Neural cell (in vitro differentiated cells): ENCODE data around the gene SLC6A2. TPM values are rescaled to one million over a fixed set of nuclear protein-coding genes. Genes with fewer than 3 reads are reported as not detected.

Source experiments
- H2AFZ ChIP-seq: fragments of 200-600, 300-800 bp; sonication (generic), shearing (Covaris generic); 2 replicates; pipeline ENCODE4 v1.6.0; 2014; ENCODE audit warnings: low read depth, mild to moderate bottlenecking, antibody characterized with exemption, low read length, moderate library complexity
- H3F3A ChIP-seq: fragments of 200-600 bp; shearing (Covaris generic); 2 replicates; pipeline ENCODE4 v1.6.1; 2016; ENCODE audit warnings: mild to moderate bottlenecking, moderate library complexity, mixed read lengths, antibody characterized with exemption, low read length; ENCODE audit not compliant: insufficient read depth, poor library complexity, severe bottlenecking
- H3K27ac ChIP-seq: fragments of 200-600, 300-800 bp; sonication (generic), shearing (Covaris generic); 2 replicates; pipeline ENCODE4 v1.5.1; 2014; ENCODE audit warnings: mild to moderate bottlenecking, low read length, moderate library complexity
- H3K27me3 ChIP-seq: fragments of 300-800, 200-600 bp; sonication (generic), shearing (Covaris generic); 2 replicates; pipeline ENCODE4 v1.6.0; 2014; ENCODE audit warnings: mild to moderate bottlenecking, low read depth, low read length, moderate library complexity; ENCODE audit not compliant: insufficient read depth
- H3K36me3 ChIP-seq: fragments of 300-800, 200-600 bp; sonication (generic), shearing (Covaris generic); 2 replicates; pipeline ENCODE4 v1.5.1; 2014; ENCODE audit warnings: mild to moderate bottlenecking, antibody characterized with exemption, low read length, moderate library complexity; ENCODE audit not compliant: insufficient read depth
- H3K4me2 ChIP-seq: fragments of 300-800, 200-600 bp; sonication (generic), shearing (Covaris generic); 2 replicates; pipeline ENCODE4 v1.6.0; 2014; ENCODE audit warnings: mild to moderate bottlenecking, low read length
- H3K4me3 ChIP-seq: fragments of 300-800, 200-600 bp; sonication (generic), shearing (Covaris generic); 2 replicates; pipeline ENCODE4 v1.5.1; 2014; ENCODE audit warnings: mild to moderate bottlenecking, low read length, moderate library complexity
- H3K79me2 ChIP-seq: fragments of 200-600 bp; shearing (Covaris generic); replicated peaks from 2 replicates; pipeline ENCODE4 v1.6.0; 2014; ENCODE audit warnings: mild to moderate bottlenecking, low read length, moderate library complexity; ENCODE audit not compliant: insufficient read depth
- H3K9ac ChIP-seq: fragments of 300-800, 200-600 bp; sonication (generic), shearing (Covaris generic); 2 replicates; pipeline ENCODE4 v1.6.1; 2016; ENCODE audit warnings: mild to moderate bottlenecking, low read length, mixed read lengths
- H3K9me2 ChIP-seq: fragments of 200-600 bp; shearing (Covaris generic); 2 replicates; pipeline ENCODE4 v1.6.1; 2016; ENCODE audit warnings: mild to moderate bottlenecking, low read length, mixed read lengths; ENCODE audit not compliant: insufficient read depth
- H3K9me3 ChIP-seq: fragments of 200-600, 300-800 bp; sonication (generic), shearing (Covaris generic); 2 replicates; pipeline ENCODE4 v1.6.1; 2016; ENCODE audit warnings: mild to moderate bottlenecking, mixed run types, low read length, moderate library complexity, mixed read lengths
- H4K20me1 ChIP-seq: fragments of 200-600 bp; shearing (Covaris generic); 2 replicates; pipeline ENCODE4 v1.6.1; 2016; ENCODE audit warnings: mild to moderate bottlenecking, mixed run types; ENCODE audit not compliant: insufficient read depth
- CTCF ChIP-seq: fragments of 450-650 bp; IDR thresholded peaks from 2 replicates; pipeline ENCODE4 v1.5.1; 2014; ENCODE audit warnings: antibody characterized with exemption, mild to moderate bottlenecking, moderate library complexity; ENCODE audit not compliant: poor library complexity, severe bottlenecking
- EP300 ChIP-seq: fragments of 450-650 bp; conservative IDR thresholded peaks from 2 replicates; pipeline ENCODE4 v1.6.1; 2014; ENCODE audit warnings: antibody characterized with exemption, mild to moderate bottlenecking, moderate library complexity; ENCODE audit not compliant: poor library complexity, severe bottlenecking
- MXI1 ChIP-seq: fragments of 450-650 bp; conservative IDR thresholded peaks from 2 replicates; pipeline ENCODE4 v1.6.1; 2014; ENCODE audit warnings: antibody characterized with exemption, mild to moderate bottlenecking; ENCODE audit not compliant: poor library complexity, severe bottlenecking
- POLR2AphosphoS5 ChIP-seq: IDR thresholded peaks from 2 replicates; pipeline ENCODE4 v1.6.1; 2012
- RAD21 ChIP-seq: fragments of 450-650 bp; conservative IDR thresholded peaks from 2 replicates; pipeline ENCODE4 v1.6.1; 2014; ENCODE audit warnings: antibody characterized with exemption, mild to moderate bottlenecking, moderate library complexity
- REST ChIP-seq: IDR thresholded peaks from 2 replicates; pipeline ENCODE4 v1.6.1; 2012; ENCODE audit warnings: borderline replicate concordance
- SMC3 ChIP-seq: fragments of 450-650 bp; conservative IDR thresholded peaks from 2 replicates; pipeline ENCODE4 v1.6.1; 2014; ENCODE audit warnings: antibody characterized with exemption, mild to moderate bottlenecking, moderate library complexity; ENCODE audit not compliant: poor library complexity
- TAF1 ChIP-seq: IDR thresholded peaks from 2 replicates; pipeline ENCODE4 v1.6.1; 2012; ENCODE audit warnings: low read depth
- polyA plus RNA-seq: library from polyadenylated mRNA; depleted of rRNA; stranded (reverse); fragments of >200 nt; gene quantifications from 2 replicates; pipeline ENCODE4 v1.2.3, GENCODE V29; 2014

SLC6A2 gene
- polyA plus RNA-seq, 1 donor from 2014 or later, result not detected

GRCh38 chr16:55734665-55735064, 78.9 kb downstream of the SLC6A2 start:
- no peaks in the 10 kb centered on the region for H3F3A ChIP-seq
- H2AFZ ChIP-seq, result no peak overlapping the region

GRCh38 chr16:55735120-55735781, 79.5 kb downstream of the SLC6A2 start:
- H3K9me2 ChIP-seq, result no peaks in the 10 kb centered on the region
- no peak overlapping the region for H3K27ac ChIP-seq
- H3K9me3 ChIP-seq, result no peaks in the 10 kb centered on the region
- H3K4me3 ChIP-seq, result no peak overlapping the region
- no peak overlapping the region for H3K4me2 ChIP-seq
- H4K20me1 ChIP-seq, result no peaks in the 10 kb centered on the region
- TF ChIP-seq SMC3 (no peak), REST (no peak), CTCF (no peak), RAD21 (no peak)
- no peaks in the 10 kb centered on the region for H3F3A ChIP-seq
- no peak overlapping the region for H3K9ac ChIP-seq
- no peak overlapping the region for H2AFZ ChIP-seq
- no peaks in the 10 kb centered on the region for H3K36me3 ChIP-seq
- H3K79me2 ChIP-seq, result no peaks in the 10 kb centered on the region
- no peaks in the 10 kb centered on the region for H3K27me3 ChIP-seq

More at GRCh38 chr16:55734665-55735064, 78.9 kb downstream of the SLC6A2 start:
- no peak overlapping the region for H3K4me3 ChIP-seq
- no peaks in the 10 kb centered on the region for H3K36me3 ChIP-seq
- H3K79me2 ChIP-seq, result no peaks in the 10 kb centered on the region
- H3K27ac ChIP-seq, result no peak overlapping the region
- H4K20me1 ChIP-seq, result no peaks in the 10 kb centered on the region
- no peaks in the 10 kb centered on the region for H3K27me3 ChIP-seq
- H3K4me2 ChIP-seq, result no peak overlapping the region
- H3K9ac ChIP-seq, result no peak overlapping the region
- no peaks in the 10 kb centered on the region for H3K9me2 ChIP-seq
- TF ChIP-seq CTCF (no peak), TAF1 (no peak), POLR2AphosphoS5 (no peak), SMC3 (no peak), EP300 (no peak), MXI1 (no peak)
- no peaks in the 10 kb centered on the region for H3K9me3 ChIP-seq
